PC-3 (cell line): ENCODE results near the gene DGKE.

ENCODE experiments used
- CTCF ChIP-seq: fragments of 300-600 bp; sonication (generic); conservative IDR thresholded peaks from 2 replicates; pipeline ENCODE4 v1.5.1; 2017; ENCODE audit warnings: antibody characterized with exemption, low read depth, mild to moderate bottlenecking, low read length
- EZH2 ChIP-seq: fragments of 300-600 bp; sonication (generic); IDR thresholded peaks from one replicate; pipeline ENCODE4 v1.6.1; 2017; ENCODE audit warnings: antibody characterized with exemption, mild to moderate bottlenecking, low read length; ENCODE audit not compliant: unreplicated experiment
- EZH2phosphoT487 ChIP-seq: fragments of 300-600 bp; sonication (generic); IDR thresholded peaks from 2 replicates; pipeline ENCODE4 v1.6.1; 2018; ENCODE audit warnings: mild to moderate bottlenecking, antibody characterized with exemption, low read length, borderline replicate concordance

- no peak for TF ChIP-seq CTCF
- no peak for TF ChIP-seq EZH2phosphoT487
- TF ChIP-seq EZH2: no peak
These were observed 17.1 kb downstream of the DGKE start for GRCh38 chr17:56851008-56851407.
